ENCODE measurements around the gene CCNI.

DNA sequence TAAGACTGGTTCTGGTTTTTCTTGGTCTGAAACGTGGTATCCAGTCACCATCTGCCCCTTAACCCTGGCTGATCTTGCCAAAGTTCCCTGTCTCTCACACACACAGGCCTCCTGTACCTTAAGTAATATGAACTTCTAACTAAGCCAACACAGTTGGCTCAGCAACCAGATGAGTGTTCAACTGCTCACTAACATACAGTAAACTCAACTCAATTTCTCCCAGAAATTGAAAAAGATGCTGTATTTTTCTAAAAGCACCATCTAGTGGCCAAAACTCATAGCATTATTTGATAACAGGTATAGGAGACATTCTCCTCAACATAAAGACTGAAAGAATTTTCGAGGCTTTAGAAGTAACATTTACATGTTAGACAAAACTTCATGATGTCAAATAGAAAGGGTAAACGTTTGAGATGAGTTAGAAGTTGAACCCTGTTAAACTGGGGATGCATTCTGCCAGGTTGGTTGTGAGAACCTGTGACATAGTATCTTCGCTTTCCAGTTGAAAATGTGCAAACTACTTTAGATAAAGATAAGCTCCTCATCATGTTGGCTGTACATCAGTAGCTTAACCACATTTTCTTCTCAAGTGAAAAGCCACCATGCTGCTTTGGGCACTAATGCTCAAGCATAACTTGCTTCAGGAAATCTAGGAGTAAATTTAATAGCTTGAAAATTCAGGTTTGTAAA lies 31.2 kb downstream of the CCNI start:
- TF ChIP-seq POLR2A (IDR thresholded peaks at IDR 0.05), result no peak
- TF ChIP-seq, protein P1, sequence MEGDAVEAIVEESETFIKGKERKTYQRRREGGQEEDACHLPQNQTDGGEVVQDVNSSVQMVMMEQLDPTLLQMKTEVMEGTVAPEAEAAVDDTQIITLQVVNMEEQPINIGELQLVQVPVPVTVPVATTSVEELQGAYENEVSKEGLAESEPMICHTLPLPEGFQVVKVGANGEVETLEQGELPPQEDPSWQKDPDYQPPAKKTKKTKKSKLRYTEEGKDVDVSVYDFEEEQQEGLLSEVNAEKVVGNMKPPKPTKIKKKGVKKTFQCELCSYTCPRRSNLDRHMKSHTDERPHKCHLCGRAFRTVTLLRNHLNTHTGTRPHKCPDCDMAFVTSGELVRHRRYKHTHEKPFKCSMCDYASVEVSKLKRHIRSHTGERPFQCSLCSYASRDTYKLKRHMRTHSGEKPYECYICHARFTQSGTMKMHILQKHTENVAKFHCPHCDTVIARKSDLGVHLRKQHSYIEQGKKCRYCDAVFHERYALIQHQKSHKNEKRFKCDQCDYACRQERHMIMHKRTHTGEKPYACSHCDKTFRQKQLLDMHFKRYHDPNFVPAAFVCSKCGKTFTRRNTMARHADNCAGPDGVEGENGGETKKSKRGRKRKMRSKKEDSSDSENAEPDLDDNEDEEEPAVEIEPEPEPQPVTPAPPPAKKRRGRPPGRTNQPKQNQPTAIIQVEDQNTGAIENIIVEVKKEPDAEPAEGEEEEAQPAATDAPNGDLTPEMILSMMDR (IDR thresholded peaks at IDR 0.05), result peak; percentile 52 to 68 (median 60)
